Suprapubic skin (tissue), 4 donors: ENCODE measurements around the gene SPPL3.

Source experiments
- EP300 ChIP-seq: sonication (generic); formaldehyde crosslinking; IDR thresholded peaks from one replicate; pipeline ENCODE4 v1.6.1; 2017; ENCODE audit warnings: antibody characterized with exemption
- POLR2AphosphoS5 ChIP-seq, 3 donors: sonication (generic); formaldehyde crosslinking; IDR thresholded peaks; one replicate each; pipeline ENCODE4 v1.6.1; 2017; ENCODE audit warnings: antibody characterized with exemption in 3 of 3

- TF ChIP-seq EP300 (no peak), POLR2AphosphoS5 (IDR thresholded peaks at IDR 0.05) (no peak)
Observed at GRCh38 chr12:120835304-120835612, 68.9 kb downstream of the SPPL3 start.
